Measurements from ENCODE around the gene KLK5.

The KLK5 gene

GRCh38 chr19:50968716-50969412 lies 16.0 kb upstream of the KLK5 start:
- DNase-seq: no peak

- DNase-seq: no peak
Measured at GRCh38 chr19:50967929-50968715, 15.3 kb upstream of the KLK5 start.

- no peak for DNase-seq
Measured at GRCh38 chr19:50964266-50964665, 11.4 kb upstream of the KLK5 start.

- no peak for DNase-seq
Measured at GRCh38 chr19:50963381-50963780, 10.5 kb upstream of the KLK5 start.

GRCh38 chr19:50962245-50962644 lies 9.4 kb upstream of the KLK5 start:
- DNase-seq: no peak

DNA sequence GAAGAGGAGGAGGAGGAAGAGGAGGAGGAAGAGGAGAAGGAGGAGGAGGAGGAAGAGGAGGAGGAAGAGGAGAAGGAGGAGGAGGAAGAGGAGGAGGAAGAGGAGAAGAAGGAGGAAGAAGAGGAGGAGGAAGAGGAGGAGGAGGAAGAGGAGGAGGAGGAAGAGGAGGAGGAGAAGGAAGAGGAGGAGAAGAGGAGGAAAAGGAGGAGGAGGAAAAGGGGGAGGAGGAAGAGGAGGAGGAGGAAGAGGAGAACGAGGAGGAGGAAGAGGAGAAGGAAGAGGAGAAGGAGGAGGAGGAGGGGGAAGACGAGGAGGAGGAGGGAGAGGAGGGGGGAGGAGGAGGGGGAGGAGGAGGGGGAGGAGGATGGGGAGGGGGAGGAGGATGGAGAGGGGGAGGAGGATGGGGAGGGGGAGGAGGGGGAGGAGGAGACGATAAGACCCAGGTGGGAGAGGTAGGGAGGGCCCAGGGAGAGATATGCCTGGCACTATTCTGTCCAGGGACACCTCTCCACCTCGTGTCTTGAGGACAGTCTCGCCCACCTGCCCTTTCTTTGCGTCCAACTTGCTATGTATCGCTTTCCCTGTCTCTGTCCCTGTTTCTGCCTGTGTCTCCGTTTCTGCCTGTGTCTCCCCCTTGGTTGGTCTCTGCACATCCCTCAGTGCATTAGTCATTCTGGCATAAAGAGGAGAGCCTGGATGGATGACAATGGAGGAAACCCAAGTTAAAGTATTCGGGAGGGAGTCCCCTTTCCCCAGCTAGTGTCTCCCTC lies 7.1 kb upstream of the KLK5 start:
- DNase-seq: no peak

GRCh38 chr19:50957587-50957986 lies 4.7 kb upstream of the KLK5 start:
- DNase-seq: no peak

DNA sequence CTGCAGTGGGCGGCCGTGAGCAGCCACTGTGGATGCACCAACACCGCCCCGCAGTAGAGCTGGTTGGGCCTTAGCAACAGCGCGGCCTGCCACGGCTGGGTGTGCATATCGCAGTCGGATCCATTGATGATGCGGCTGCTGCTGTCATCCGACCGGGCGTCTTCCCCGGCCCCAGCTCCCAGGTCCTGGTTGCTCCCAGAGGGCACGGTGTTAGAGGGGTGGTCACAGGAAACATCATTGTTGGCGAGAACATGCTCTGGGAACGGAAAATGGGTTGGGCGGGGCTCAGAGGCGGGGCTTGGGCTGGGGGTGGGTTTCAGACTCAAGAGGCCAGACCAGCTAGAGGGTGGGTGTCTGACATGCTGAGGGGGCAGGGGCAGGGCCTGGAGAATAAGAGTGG lies 3.0 kb downstream of the KLK5 start:
- DNase-seq: no peak

GRCh38 chr19:50947123-50947522 lies 5.7 kb downstream of the KLK5 start:
- DNase-seq: no peak

- DNase-seq: no peak
Measured at GRCh38 chr19:50944795-50945194, 8.0 kb downstream of the KLK5 start.

DNA sequence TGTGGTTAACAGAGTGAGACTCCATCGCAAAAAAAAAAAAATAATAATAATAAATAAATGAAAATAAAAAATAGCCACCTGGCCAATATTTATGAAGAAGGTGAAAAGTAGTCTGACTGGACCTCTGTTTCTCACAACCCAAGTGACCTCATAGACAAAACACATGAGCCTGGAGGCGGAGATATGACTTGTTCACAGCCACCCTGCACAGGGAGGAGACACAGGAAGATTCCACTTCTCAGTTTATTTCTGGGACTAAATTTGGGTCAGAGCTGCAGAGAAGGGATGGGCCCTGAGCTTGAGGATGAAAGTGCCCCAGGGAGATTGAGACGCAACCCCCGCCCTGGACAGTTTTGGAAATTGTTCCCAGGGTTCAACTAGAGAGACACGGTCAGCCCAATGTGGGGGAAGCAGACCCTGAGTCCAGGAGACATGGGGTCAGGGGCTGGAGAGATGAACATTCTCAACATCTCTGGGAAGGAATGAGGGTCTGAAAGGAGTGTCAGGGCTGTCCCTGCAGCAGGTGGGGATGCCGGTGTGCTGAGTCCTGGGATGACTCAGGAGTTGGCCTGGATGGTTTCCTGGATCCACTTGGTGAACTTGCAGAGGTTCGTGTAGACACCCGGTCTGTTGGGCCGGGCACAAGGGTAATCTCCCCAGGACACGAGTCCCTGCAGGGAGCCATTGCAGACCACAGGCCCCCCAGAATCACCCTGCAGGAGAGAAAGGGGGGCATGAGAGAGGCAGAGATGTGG lies 9.6 kb downstream of the KLK5 start:
- DNase-seq: no peak

DNA sequence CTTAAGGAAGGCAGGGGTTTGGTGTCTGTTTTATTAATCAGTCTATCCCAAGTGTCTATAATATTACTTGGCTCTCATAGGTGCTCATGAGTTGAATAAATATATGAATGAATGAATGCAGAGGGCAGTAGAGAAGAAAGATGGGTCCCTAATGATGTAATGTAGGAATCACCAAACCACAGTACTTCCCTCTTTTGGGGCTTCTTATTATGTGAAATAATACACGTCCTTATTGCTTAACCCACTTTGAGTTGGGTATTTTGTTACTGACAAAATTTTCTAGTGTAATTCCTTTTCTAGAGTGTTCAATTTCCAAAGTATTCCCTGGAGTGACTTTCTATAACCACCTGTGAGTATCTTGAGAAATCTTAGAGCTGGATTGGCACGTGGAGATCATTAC lies 13.2 kb downstream of the KLK5 start:
- no peak for DNase-seq

GRCh38 chr19:50933640-50934039 lies 19.2 kb downstream of the KLK5 start:
- no peak for DNase-seq

DNA sequence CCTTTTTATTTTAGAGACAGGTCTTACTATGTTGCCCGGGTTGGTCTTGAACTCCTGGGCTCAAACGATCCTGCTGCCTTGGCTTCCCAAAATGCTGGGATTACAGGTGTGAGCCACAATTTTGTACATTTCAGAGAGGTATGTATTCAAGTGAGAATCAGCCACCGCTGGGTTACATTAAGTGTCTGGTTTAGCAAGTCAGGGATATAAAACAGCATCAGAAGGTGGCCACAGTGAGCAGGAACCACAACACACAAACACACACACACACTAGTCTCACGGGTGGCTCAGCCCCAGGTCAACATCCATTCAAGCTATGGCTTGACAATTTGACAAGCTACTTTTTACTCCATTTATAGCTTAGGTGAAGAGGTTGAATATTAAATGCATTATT lies 20.2 kb downstream of the KLK5 start:
- DNase-seq: no peak

DNA sequence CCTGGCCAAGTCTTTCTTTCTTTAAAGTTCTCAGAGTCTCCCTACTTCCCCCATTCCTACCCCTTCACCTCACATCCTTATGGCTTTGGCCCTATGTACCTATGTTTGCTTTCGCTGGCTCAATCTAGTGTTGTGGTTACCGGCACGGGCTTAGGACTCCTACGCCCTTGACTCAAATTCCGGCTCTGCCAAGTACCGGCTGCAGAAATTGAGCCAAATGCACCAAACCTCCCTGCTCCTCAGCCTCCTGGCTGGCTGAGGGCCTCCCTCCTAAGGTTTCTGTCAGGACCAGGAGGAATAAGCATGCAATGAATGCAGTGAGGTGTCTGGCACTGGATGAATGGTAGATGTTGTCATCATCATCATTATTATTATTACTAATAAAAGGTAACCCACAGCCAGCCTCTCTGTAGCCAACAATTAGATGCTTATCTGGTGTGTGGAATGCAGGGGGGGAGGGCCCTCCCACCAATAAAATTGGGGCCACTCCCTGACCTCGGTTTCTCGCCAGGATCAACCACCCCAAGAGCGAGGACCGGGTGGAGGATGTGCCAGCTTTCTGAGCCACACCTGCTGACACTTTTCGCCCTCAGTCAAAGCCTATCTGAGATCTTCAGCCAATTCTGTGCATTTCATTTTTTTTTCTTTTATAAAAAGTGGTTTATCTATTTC lies 20.7 kb downstream of the KLK5 start:
- no peak for DNase-seq

- no peak for DNase-seq
Measured at GRCh38 chr19:50931023-50931422, 21.8 kb downstream of the KLK5 start.

DNA sequence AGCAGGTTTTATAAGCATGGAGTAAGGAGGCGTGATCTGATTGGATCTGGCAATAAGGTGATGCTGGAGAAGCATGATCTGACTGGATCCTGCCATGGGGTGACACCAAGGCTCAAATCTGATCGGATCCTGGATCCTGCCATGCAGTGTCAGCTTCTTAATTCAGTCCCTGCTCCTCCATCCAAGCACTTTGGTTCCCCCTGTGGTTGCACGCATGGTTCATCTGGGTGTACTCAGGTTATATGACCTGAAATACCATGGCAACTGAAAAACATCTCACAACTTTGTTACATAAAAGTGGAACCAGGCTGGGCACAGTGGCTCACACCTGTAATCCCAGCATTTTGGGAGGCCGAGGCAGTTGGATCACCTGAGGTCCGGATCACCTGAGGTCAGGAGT lies 24.0 kb downstream of the KLK5 start:
- no peak for DNase-seq

- DNase-seq: no peak
Measured at GRCh38 chr19:50926144-50926543, 26.7 kb downstream of the KLK5 start.

- DNase-seq: no peak
Measured at GRCh38 chr19:50925734-50926133, 27.1 kb downstream of the KLK5 start.

- DNase-seq: no peak
Measured at GRCh38 chr19:50924586-50924985, 28.3 kb downstream of the KLK5 start.

- DNase-seq: peak; percentile 67
Measured at GRCh38 chr19:50922317-50922853, 30.5 kb downstream of the KLK5 start.

Data from activated T-cell treated with anti-CD3 and anti-CD28 coated beads, Interleukin-2, amount 50 U/mL, for 1 hour (primary cell).